WTC11 (cell line): ENCODE measurements around the gene SLC15A5. TPM values are rescaled to one million over a fixed set of nuclear protein-coding genes. Genes with fewer than 3 reads are reported as not detected.
A peak's percentile ranks its signal among the peaks of the same experiment; 100 is the strongest.

Experiments
- ATAC-seq: fragments of 200-7000 bp; cut with Tn5 transposase; 2 replicates; pipeline ENCODE4 v1.10.0; 2021; ENCODE audit warnings: mild to moderate bottlenecking, moderate library complexity
- CTCF ChIA-PET: fragments of 300-600 bp; sonication (Branson Sonifier 250); formaldehyde crosslinking; loops from one replicate; lab custom pipeline; 2021; ENCODE audit warnings: antibody characterized with exemption; lab: Charles Lee
- POLR2A ChIA-PET: fragments of 350-600 bp; sonication (Branson Sonifier 250); formaldehyde crosslinking; loops from one replicate; lab custom pipeline; 2021; ENCODE audit warnings: antibody characterized with exemption; lab: Charles Lee
- DNase-seq: peaks from one replicate; pipeline ENCODE4 v3.0.0; 2021; ENCODE audit warnings: low spot score
- H3K27ac Mint-ChIP-seq: 2 replicates; pipeline ENCODE4 v1.8.0; 2021; ENCODE audit warnings: mixed read lengths
- H3K27me3 Mint-ChIP-seq: 2 replicates; pipeline ENCODE4 v1.8.0; 2021; ENCODE audit warnings: low read depth, mild to moderate bottlenecking, moderate library complexity, mixed read lengths
- H3K36me3 Mint-ChIP-seq: 2 replicates; pipeline ENCODE4 v1.8.0; 2021; ENCODE audit warnings: mixed read lengths
- H3K4me1 Mint-ChIP-seq: 2 replicates; pipeline ENCODE4 v1.8.0; 2022; ENCODE audit warnings: mixed read lengths
- H3K4me3 Mint-ChIP-seq: 2 replicates; pipeline ENCODE4 v1.8.0; 2021; ENCODE audit warnings: mild to moderate bottlenecking, moderate library complexity, mixed read lengths
- H3K9me3 Mint-ChIP-seq: 2 replicates; pipeline ENCODE4 v1.8.0; 2021; ENCODE audit warnings: mixed read lengths
- CREB1 ChIP-seq: sonication (generic); formaldehyde crosslinking; IDR thresholded peaks from 2 replicates; pipeline ENCODE4 v1.8.0; 2023; ENCODE audit warnings: mild to moderate bottlenecking, missing genetic modification reagents
- ESRRA ChIP-seq: sonication (generic); formaldehyde crosslinking; IDR thresholded peaks from 2 replicates; pipeline ENCODE4 v1.8.1; 2022; ENCODE audit warnings: mild to moderate bottlenecking, missing genetic modification reagents, borderline replicate concordance
- FOXK1 ChIP-seq: sonication (generic); formaldehyde crosslinking; IDR thresholded peaks from 2 replicates; pipeline ENCODE4 v1.8.0; 2022; ENCODE audit warnings: mild to moderate bottlenecking, moderate library complexity, missing genetic modification reagents
- FOXP1 ChIP-seq: sonication (generic); formaldehyde crosslinking; IDR thresholded peaks from 2 replicates; pipeline ENCODE4 v1.8.0; 2022; ENCODE audit warnings: missing genetic modification reagents, mild to moderate bottlenecking, moderate library complexity, borderline replicate concordance
- GRHL2 ChIP-seq: fragments of 250-450 bp; sonication (Bioruptor Pico); IDR thresholded peaks from 2 replicates; pipeline ENCODE4 v1.8.0; 2022; ENCODE audit warnings: mild to moderate bottlenecking, moderate library complexity; ENCODE audit not compliant: insufficient replicate concordance, severe bottlenecking
- HMGA2 ChIP-seq: fragments of 250-450 bp; sonication (Bioruptor Pico); IDR thresholded peaks from 2 replicates; pipeline ENCODE4 v1.4.0; 2021; ENCODE audit warnings: mild to moderate bottlenecking, moderate library complexity
- MXD4 ChIP-seq: fragments of 250-450 bp; sonication (Bioruptor Pico); IDR thresholded peaks from 2 replicates; pipeline ENCODE4 v1.8.0; 2021; ENCODE audit warnings: mild to moderate bottlenecking, moderate library complexity, borderline replicate concordance
- NR2C2 ChIP-seq: sonication (generic); formaldehyde crosslinking; IDR thresholded peaks from 2 replicates; pipeline ENCODE4 v1.8.0; 2022; ENCODE audit warnings: mild to moderate bottlenecking, missing genetic modification reagents
- RELA ChIP-seq: sonication (generic); formaldehyde crosslinking; IDR thresholded peaks from 2 replicates; pipeline ENCODE4 v1.8.1; 2022; ENCODE audit warnings: missing genetic modification reagents, mild to moderate bottlenecking, borderline replicate concordance
- RORB ChIP-seq: fragments of 250-450 bp; sonication (Bioruptor Pico); IDR thresholded peaks from 2 replicates; pipeline ENCODE4 v1.9.0; 2021; ENCODE audit warnings: mild to moderate bottlenecking
- SP1 ChIP-seq: sonication (generic); formaldehyde crosslinking; conservative IDR thresholded peaks from 2 replicates; pipeline ENCODE4 v1.8.1; 2022; ENCODE audit warnings: missing genetic modification reagents
- TEAD4 ChIP-seq: sonication (generic); formaldehyde crosslinking; IDR thresholded peaks from 2 replicates; pipeline ENCODE4 v1.8.0; 2022; ENCODE audit warnings: mild to moderate bottlenecking, missing genetic modification reagents
- TP53 ChIP-seq: sonication (generic); formaldehyde crosslinking; IDR thresholded peaks from 2 replicates; pipeline ENCODE4 v1.8.1; 2023; ENCODE audit warnings: mild to moderate bottlenecking, missing genetic modification reagents
- total RNA-seq: library from RNA; stranded (reverse); gene quantifications from 3 replicates; pipeline ENCODE4 v1.2.3, GENCODE V29; 2021
- TF ChIP-seq, protein P1 (sequence below): fragments of 250-450 bp; sonication (Bioruptor Pico); IDR thresholded peaks from 2 replicates; pipeline ENCODE4 v1.9.0; 2021; ENCODE audit warnings: mild to moderate bottlenecking, borderline replicate concordance
- TF ChIP-seq, protein P2 (sequence below): fragments of 200-600 bp; IDR thresholded peaks from 2 replicates; pipeline ENCODE4 v1.8.0; 2022; ENCODE audit warnings: antibody characterized with exemption
- TF ChIP-seq, protein P3 (sequence below): sonication (generic); formaldehyde crosslinking; IDR thresholded peaks from 2 replicates; pipeline ENCODE4 v1.8.0; 2023; ENCODE audit warnings: missing genetic modification reagents
- TF ChIP-seq, protein P4 (sequence below): sonication (generic); formaldehyde crosslinking; IDR thresholded peaks from 2 replicates; pipeline ENCODE4 v1.8.0; 2022; ENCODE audit warnings: mild to moderate bottlenecking, missing genetic modification reagents
- TF ChIP-seq, protein P5 (sequence below): sonication (generic); formaldehyde crosslinking; IDR thresholded peaks from 2 replicates; pipeline ENCODE4 v1.8.1; 2022; ENCODE audit warnings: mild to moderate bottlenecking, missing genetic modification reagents, moderate library complexity, borderline replicate concordance

The SLC15A5 gene
- total RNA-seq, 1 experiment from 2014 or later: not detected

DNA sequence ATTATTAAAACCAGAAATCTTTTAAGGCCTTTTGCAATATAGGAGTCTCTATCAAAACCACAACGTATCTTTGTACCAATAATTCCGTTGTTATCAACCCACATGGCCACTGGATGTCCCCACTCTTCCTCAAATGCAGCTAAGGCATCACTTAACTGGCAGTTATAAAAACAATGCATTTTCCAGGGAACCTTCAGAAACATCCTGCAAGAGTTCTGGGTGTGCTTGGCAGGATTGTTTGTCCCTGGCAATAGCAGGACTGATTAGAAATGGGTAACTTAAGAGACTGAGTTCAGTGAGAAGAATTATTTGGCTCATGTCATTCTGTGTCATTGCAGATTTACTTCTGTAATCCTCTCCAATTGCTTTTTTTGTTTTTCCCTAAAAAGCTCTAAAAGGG, 112.0 kb downstream of the SLC15A5 start:
- ATAC-seq: peak; percentile 78
- peak; percentile 26 for DNase-seq
- no peak overlapping the region for H3K4me3 Mint-ChIP-seq
- no peaks in the 10 kb centered on the region for H3K36me3 Mint-ChIP-seq
- H3K4me1 Mint-ChIP-seq: peaks cover 10% of the 10 kb centered on the region
- no peaks in the 10 kb centered on the region; the same call in 1 of the 2 replicates for H3K27me3 Mint-ChIP-seq
- no peaks in the 10 kb centered on the region for H3K9me3 Mint-ChIP-seq
- TF ChIP-seq, protein P1, sequence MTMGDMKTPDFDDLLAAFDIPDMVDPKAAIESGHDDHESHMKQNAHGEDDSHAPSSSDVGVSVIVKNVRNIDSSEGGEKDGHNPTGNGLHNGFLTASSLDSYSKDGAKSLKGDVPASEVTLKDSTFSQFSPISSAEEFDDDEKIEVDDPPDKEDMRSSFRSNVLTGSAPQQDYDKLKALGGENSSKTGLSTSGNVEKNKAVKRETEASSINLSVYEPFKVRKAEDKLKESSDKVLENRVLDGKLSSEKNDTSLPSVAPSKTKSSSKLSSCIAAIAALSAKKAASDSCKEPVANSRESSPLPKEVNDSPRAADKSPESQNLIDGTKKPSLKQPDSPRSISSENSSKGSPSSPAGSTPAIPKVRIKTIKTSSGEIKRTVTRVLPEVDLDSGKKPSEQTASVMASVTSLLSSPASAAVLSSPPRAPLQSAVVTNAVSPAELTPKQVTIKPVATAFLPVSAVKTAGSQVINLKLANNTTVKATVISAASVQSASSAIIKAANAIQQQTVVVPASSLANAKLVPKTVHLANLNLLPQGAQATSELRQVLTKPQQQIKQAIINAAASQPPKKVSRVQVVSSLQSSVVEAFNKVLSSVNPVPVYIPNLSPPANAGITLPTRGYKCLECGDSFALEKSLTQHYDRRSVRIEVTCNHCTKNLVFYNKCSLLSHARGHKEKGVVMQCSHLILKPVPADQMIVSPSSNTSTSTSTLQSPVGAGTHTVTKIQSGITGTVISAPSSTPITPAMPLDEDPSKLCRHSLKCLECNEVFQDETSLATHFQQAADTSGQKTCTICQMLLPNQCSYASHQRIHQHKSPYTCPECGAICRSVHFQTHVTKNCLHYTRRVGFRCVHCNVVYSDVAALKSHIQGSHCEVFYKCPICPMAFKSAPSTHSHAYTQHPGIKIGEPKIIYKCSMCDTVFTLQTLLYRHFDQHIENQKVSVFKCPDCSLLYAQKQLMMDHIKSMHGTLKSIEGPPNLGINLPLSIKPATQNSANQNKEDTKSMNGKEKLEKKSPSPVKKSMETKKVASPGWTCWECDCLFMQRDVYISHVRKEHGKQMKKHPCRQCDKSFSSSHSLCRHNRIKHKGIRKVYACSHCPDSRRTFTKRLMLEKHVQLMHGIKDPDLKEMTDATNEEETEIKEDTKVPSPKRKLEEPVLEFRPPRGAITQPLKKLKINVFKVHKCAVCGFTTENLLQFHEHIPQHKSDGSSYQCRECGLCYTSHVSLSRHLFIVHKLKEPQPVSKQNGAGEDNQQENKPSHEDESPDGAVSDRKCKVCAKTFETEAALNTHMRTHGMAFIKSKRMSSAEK (CRISPR knock-in tag): no peak
- TF ChIP-seq TP53 (CRISPR knock-in tag) (no peak), ESRRA (CRISPR knock-in tag) (no peak)
- TF ChIP-seq, protein P2, sequence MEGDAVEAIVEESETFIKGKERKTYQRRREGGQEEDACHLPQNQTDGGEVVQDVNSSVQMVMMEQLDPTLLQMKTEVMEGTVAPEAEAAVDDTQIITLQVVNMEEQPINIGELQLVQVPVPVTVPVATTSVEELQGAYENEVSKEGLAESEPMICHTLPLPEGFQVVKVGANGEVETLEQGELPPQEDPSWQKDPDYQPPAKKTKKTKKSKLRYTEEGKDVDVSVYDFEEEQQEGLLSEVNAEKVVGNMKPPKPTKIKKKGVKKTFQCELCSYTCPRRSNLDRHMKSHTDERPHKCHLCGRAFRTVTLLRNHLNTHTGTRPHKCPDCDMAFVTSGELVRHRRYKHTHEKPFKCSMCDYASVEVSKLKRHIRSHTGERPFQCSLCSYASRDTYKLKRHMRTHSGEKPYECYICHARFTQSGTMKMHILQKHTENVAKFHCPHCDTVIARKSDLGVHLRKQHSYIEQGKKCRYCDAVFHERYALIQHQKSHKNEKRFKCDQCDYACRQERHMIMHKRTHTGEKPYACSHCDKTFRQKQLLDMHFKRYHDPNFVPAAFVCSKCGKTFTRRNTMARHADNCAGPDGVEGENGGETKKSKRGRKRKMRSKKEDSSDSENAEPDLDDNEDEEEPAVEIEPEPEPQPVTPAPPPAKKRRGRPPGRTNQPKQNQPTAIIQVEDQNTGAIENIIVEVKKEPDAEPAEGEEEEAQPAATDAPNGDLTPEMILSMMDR: peak; percentile 34; the same call in 1 of the 2 replicates
- ChIA-PET CTCF (interaction anchor here (0.6 to 1.4 kb wide), 6 partner anchors 22 to 220 kb away, joined by 3 to 4 read pairs (median 4); no protein-coding TSS in a partner anchor), POLR2A (no interaction called here)
- H3K27ac Mint-ChIP-seq: no peak overlapping the region

DNA sequence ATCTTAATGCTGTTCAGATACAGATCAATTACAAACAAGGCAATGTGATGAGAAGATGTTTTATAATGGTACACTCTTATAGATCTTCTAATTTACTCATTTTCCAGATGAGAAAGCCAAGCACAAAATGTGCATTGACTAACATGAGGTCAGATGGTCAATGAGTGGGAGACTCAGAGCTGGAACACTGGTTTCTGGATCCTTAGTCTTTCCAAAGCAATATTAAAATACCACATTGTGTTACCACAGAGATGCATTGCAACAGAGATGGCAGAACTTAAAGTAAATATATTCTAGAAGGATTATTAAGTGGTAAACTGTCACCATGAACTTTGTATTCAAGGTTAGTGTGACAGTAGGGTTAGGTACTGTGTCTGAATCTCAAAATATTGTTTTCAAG, 113.6 kb downstream of the SLC15A5 start:
- TF ChIP-seq FOXK1 (no peak), HMGA2 (CRISPR knock-in tag) (no peak), TEAD4 (CRISPR knock-in tag) (no peak)
- TF ChIP-seq, protein P3, sequence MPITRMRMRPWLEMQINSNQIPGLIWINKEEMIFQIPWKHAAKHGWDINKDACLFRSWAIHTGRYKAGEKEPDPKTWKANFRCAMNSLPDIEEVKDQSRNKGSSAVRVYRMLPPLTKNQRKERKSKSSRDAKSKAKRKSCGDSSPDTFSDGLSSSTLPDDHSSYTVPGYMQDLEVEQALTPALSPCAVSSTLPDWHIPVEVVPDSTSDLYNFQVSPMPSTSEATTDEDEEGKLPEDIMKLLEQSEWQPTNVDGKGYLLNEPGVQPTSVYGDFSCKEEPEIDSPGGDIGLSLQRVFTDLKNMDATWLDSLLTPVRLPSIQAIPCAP (CRISPR knock-in tag): no peak
- TF ChIP-seq, protein P4, sequence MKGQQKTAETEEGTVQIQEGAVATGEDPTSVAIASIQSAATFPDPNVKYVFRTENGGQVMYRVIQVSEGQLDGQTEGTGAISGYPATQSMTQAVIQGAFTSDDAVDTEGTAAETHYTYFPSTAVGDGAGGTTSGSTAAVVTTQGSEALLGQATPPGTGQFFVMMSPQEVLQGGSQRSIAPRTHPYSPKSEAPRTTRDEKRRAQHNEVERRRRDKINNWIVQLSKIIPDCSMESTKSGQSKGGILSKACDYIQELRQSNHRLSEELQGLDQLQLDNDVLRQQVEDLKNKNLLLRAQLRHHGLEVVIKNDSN (CRISPR knock-in tag): no peak
- Mint-ChIP-seq H3K27me3 (no peaks in the 10 kb centered on the region; the same call in 1 of the 2 replicates), H3K4me3 (no peak overlapping the region), H3K4me1 (peaks cover 10% of the 10 kb centered on the region), H3K36me3 (no peaks in the 10 kb centered on the region), H3K27ac (no peak overlapping the region), H3K9me3 (no peaks in the 10 kb centered on the region)
- CTCF ChIA-PET: no interaction called here
- DNase-seq (no peak), ATAC-seq (no peak)
- POLR2A ChIA-PET: no interaction called here

DNA sequence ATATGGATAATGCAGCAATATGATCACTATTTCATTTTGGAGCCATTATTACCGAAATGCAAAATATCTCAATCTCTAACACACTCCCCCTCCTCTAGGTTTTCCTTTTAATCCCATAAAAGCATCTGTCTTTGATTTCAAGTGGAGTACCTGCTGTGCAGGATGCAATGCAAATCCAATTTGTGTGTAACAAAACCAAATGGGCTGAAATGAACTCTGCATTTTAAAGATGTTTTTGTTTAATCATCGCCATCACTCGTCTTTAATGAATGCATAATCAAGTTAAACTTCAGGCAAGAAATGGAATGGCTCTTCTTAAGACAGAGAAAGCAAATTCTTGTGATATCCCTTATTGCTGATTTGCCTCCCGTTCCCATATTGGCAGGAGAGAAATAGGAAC, 114.3 kb downstream of the SLC15A5 start:
- DNase-seq (no peak), ATAC-seq (no peak)
- TF ChIP-seq RELA (CRISPR knock-in tag) (no peak), FOXP1 (CRISPR knock-in tag) (no peak), SP1 (CRISPR knock-in tag) (no peak), MXD4 (no peak), NR2C2 (no peak), RORB (no peak), CREB1 (CRISPR knock-in tag) (no peak), GRHL2 (CRISPR knock-in tag) (no peak)
- TF ChIP-seq, protein P5, sequence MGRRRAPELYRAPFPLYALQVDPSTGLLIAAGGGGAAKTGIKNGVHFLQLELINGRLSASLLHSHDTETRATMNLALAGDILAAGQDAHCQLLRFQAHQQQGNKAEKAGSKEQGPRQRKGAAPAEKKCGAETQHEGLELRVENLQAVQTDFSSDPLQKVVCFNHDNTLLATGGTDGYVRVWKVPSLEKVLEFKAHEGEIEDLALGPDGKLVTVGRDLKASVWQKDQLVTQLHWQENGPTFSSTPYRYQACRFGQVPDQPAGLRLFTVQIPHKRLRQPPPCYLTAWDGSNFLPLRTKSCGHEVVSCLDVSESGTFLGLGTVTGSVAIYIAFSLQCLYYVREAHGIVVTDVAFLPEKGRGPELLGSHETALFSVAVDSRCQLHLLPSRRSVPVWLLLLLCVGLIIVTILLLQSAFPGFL (CRISPR knock-in tag): no peak
- H3K4me1 Mint-ChIP-seq: peaks cover 10% of the 10 kb centered on the region
- CTCF ChIA-PET: interaction anchor here (1.5 to 1.7 kb wide), 2 partner anchors 41 to 197 kb away, joined by 4 to 5 read pairs; no protein-coding TSS in a partner anchor
- H3K36me3 Mint-ChIP-seq: no peaks in the 10 kb centered on the region
- no peaks in the 10 kb centered on the region for H3K9me3 Mint-ChIP-seq
- H3K27me3 Mint-ChIP-seq: no peaks in the 10 kb centered on the region; the same call in 1 of the 2 replicates
- H3K4me3 Mint-ChIP-seq: no peak overlapping the region
- POLR2A ChIA-PET: no interaction called here
- H3K27ac Mint-ChIP-seq: no peak overlapping the region
